SH-SY5Y (cell line): ENCODE results near the gene HGS.

Experiments used
- GATA2 ChIP-seq: IDR thresholded peaks from 2 replicates; pipeline ENCODE4 v1.6.1; 2011; ENCODE audit warnings: mild to moderate bottlenecking, low read depth, low read length
- GATA3 ChIP-seq: IDR thresholded peaks from 2 replicates; pipeline ENCODE4 v1.6.1; 2011; ENCODE audit warnings: low read depth, mild to moderate bottlenecking, low read length, moderate library complexity

DNA sequence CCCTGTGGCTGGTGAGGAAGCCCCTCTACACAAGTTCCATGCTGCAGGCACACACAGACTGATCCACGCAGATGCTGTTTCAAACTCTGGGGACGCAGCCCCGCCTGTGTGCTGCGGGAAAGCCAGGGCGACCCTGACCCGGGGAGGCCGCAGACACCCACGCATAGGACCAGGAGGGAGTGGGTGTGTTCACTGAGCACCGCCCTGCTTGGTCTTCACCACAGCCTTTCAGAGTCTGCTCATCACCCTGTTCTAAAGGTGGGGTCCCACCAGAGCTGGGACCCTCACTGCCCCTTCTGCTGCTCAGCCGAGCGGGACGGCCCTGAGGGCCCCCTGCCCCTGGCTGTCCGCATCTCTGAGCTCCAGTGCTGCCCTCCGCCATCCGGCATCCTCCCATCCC is 39.3 kb upstream of the HGS start:
- TF ChIP-seq GATA2 (no peak), GATA3 (no peak)
